GM21723 (cell line): ENCODE measurements around the gene FUBP1.
"Not testable (repeated sequence)": the region's sequence is repeated elsewhere in the genome, so short reads cannot be mapped to it uniquely, and the experiment has no call there.

Experiments
- ATAC-seq: cut with Tn5 transposase; IDR thresholded peaks from one replicate; pipeline ENCODE4 v1.9.1; 2021; ENCODE audit warnings: mild to moderate bottlenecking, moderate library complexity; ENCODE audit not compliant: unreplicated experiment

Gene FUBP1

DNA sequence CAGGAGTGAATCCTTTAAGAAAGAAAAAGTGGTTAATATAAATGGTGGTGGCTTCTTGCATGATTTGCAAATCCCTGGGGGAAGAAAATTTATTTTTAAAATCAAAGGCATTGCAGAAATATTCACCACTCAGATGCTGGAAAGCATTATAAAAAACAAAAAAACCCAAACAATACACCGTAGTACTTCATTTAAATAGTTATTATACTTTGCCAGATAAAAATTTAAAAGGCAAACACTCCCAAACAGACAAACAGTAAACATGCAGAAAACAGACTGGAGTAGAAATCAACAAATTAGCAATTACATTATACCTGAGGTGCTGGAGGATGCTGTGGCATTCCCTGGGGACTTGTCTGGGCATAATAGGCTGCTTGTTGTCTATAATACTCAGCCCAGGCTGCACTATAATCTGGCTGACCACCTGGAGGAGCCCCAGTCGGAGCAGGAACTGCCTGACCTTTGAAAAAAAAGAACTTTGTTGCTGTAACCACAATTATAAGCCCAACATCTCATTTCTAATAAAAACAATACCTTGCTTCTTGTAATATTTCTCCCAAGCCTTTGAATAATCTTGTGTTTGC lies 29.9 kb downstream of the FUBP1 start:
- no peak for ATAC-seq

DNA sequence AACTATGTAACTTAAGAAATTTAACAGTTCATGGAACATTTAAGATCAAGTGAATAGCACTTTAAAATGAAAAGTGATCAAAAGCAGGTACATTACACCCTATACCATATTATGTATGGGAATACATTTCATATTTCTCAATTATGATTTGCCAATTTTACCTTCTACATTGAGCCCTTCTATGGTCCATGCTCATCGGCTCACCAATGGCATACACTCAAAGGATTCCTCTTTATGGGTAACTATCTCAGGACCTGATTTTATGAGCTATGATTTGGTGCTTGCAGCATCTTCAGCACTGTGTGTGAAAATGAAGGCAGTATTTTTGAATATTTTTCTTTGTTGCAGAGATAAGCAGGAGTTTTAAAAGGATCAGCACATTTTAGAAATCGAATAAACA lies 33.5 kb downstream of the FUBP1 start:
- ATAC-seq = no peak

DNA sequence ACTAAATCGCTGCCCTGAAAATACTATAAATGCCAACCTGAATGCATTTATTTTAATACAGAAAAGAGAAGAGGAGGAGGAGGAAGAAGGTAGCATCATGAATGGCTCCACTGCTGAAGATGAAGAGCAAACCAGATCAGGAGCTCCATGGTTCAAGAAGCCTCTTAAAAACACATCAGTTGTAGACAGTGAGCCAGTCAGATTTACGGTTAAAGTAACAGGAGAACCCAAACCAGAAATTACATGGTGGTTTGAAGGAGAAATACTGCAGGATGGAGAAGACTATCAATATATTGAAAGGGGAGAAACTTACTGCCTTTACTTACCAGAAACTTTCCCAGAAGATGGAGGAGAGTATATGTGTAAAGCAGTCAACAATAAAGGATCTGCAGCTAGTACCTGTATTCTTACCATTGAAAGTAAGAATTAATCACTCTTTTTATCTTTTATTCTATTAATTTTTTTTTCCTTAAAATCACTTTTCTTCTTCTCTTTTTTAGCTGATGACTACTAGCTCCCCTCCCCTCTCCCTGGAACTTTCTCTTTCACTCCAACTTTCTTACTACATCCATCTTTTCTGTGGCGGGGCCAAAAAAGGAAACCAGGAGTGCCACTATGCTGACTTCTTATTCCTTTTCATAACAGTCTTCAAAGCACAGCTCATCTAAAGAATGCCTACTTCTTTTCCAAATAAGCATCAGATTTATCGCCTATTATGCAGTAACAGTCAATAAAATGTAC lies 36.3 kb downstream of the FUBP1 start:
- ATAC-seq = no peak

DNA sequence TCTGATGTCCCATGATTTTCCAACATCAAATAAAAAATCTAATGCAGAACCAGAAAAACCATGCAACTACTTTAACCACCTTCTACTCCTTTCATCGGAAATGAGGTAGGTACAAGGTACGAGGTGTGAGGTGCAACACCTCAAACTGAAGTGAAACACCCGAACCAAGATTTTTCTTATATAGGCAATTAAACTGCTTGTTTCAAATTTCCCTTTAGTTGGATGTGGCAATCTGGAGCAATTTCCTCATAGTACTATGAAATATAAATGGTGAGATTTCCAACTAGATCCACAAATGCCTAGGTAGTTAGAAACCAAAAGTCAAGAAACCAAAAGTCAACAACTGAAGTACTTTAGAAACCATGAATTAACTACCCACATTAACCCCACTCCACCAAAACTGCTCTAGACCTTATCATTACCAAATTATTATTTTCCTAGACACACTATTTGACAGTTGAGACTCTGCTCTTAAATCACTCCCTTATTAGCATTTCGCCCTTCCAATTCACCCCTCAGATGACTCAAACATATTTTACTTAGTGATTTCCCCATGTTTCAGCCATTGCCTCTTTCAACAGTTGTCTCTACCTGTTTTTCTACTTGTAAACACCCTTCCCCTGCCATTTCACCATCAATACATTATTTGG lies 37.8 kb downstream of the FUBP1 start:
- no peak for ATAC-seq

DNA sequence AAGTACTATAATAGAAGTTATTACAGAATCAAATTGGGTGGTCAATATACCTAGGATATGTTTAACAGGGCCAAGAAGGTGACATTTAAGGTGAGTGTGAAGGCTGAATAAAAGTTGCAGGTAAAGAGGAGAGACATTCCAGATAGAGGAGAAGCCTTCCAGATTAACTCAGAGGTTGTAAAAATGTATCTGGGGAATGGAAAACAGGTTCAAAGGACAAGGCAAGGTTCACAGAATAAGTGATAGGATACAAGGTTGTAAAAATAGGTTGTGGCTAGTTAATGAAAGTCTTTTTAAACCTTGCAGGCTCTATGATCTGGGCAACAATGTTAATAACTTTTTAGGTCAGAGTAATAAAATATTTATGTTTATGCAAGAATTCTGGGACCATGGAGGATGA lies 40.2 kb downstream of the FUBP1 start:
- no peak for ATAC-seq

DNA sequence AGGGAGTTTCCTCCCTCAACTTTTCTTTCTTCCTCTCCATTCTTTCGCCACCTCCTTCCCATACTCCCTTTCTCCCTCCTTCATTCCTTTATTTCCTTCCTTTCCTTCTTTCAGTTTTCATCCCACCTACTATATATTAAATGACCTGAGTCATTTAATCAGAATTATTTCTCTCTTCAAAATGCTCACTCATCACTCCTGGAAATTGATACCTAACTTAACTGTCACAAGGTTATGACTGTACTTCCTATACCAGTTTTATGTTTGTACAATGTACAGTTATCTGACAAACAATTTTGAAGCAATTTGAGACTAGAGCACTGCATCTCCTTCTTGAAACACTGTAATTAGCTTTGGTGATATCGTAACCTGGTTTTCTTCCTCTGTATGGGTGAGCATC lies 49.1 kb downstream of the FUBP1 start:
- ATAC-seq = no peak

DNA sequence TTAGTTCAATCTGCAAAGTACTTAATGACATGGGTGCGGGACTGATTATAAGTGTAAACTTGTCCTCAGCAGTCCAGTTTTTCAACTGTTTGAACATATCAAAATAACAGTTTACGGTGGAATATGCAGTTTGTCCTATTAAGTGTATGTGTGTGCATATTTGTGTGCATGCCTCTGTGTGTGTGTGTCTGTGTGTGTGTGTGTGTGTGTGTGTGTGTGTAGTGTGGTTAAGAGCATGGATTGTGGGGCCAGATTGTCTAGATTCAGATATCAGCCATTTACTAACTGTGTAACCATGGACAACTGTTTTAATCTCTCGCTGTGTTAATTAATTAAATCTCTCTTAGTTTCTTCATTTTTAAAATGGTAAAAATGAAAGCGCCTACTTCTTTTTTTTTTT lies 51.5 kb downstream of the FUBP1 start:
- no peak for ATAC-seq

DNA sequence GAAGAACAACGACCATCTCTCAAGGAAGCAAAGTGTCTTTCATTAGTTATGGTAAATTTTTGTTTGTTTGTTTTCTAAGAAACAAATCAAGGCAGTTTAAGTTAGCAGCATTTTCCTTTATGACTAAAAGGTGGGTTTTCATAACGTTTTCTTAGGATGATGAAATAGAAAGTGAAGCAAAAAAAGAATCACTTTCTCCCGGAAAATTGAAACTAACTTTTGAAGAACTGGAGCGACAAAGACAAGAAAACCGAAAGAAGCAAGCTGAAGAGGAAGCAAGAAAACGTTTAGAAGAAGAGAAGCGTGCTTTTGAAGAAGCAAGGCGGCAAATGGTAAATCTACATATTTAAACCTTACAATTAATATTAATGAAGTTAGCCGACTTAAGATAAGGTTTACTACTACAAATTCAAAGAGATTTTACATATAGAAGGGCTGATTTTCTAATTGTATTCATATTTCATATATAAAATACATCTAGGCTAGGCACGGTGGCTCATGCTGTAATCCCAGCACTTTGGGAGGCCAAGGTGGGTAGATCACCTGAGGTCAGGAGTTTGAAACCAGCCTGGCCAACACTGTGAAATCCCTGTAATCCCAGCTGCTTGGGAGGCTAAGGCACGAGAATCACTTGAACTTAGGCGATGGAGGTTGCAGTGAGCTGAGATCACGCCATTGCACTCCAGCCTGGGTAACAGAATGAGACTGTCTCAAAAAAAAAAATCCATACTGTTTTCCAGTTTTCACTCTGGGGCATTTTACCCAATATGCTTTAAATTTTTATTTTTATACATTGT lies 52.1 kb downstream of the FUBP1 start:
- ATAC-seq = peak; percentile 66

DNA sequence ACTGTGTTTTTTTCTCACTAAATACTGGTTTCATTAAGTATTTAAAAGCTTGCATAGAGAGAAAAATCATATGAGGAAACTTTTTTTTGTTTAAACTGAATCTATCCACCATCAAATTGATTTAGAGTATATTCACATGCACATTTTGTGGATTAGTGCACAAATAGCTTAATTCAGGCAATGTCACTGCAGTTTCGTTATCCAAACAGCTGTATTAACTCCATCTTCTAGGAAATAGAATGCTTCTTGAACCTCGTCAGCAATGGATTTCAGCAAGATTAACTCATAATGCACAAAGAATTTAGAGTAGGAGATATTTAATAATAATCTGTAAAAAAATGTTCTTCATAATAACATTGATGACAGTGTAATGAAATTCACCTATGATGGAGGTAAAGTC lies 52.9 kb downstream of the FUBP1 start:
- no peak for ATAC-seq

DNA sequence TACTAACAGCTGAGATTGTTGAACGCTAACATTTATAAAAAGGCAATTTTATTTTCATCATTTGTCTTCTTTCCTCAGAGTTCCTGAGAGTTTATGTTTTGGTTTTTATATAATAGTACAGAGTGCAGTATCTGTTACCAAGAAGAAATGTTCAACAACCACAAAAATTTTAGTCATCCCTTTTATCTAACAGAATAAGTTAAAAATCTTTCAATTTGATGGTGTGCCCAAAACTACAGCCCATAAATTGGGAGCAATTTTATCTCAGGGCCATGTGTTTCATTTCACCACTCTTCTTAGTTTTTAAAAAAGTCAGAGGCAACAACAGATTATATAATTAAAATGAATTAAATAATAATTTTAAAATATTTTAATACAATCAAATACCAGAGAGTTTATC lies 53.4 kb downstream of the FUBP1 start:
- ATAC-seq = no peak

DNA sequence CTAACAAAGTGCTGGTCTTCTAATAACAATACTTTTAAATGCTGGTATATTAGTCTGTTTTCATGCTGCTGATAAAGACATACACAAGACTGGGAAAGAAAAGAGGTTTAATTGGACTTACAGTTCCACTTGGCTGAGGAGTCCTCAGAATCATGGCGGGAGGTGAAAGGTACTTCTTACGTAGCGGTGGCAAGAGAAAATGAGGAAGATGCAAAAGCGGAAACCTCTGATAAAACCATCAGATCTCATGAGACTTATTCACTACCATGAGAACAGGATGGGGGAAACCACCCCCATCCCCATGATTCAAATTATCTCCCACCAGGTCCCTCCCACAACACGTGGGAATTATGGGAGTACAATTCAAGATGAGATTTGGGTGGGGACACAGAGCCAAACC lies 60.0 kb downstream of the FUBP1 start:
- ATAC-seq = not testable (repeated sequence)

DNA sequence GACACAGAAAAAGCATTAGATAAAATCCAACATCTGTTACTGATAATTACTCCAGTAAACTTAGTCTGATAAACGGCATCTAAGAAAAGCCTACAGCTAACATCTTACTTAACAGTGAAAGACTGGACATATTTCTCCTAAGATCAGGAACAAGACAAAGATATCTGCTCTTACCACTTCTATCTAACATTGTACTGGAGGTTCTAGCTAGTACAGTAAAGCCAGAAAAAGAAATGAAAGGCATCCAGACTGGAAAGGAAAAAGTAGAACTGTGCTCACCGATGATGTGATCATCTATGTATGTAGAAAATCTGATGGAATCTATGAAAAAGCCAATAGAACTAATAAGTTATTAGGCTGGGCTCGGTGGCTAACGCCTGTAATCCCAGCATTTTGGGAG lies 68.8 kb downstream of the FUBP1 start:
- no peak for ATAC-seq

DNA sequence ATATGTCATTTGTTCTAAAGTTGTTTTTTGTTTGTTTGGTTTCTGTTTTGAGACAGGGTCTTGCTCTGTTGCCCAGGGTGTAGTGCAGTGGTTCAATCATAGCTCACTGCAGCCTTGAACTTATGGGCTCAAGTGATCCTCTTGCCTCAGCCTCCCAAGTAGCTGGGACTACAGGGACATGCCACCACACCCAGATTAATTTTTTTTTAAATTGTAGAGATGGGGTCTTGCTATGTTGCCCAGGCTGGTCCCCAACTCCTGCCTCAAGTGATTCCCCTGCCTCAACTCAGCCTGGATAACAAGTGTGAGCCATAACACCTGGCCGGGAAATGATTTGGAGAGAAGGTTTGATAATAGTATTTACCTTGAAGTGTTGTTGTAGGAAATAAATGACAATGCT lies 72.2 kb downstream of the FUBP1 start:
- ATAC-seq = no peak

DNA sequence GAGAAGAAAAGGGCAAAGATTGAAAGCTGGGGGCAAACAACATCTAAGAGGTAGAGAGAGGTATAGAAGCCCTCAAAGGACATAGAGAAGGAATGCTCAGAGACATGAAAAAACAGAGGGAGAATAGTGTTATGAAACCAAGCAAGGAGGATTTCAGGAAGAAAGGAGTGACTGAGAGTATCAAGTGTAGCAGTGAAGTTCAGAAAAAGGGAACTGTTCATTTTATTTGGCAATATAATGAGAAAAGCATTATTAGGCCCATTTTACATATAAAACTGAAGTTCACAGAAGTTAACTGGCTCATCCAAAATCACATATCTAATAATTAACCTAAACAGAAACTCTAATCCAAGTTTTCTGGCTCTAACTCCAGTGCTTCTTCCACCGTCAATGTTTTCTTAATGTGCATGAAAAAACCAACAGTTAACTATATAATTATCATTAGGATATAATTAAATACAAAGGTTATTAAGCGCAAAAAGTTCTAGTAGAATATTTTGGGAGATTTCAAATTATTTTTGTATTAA lies 72.8 kb downstream of the FUBP1 start:
- no peak for ATAC-seq

DNA sequence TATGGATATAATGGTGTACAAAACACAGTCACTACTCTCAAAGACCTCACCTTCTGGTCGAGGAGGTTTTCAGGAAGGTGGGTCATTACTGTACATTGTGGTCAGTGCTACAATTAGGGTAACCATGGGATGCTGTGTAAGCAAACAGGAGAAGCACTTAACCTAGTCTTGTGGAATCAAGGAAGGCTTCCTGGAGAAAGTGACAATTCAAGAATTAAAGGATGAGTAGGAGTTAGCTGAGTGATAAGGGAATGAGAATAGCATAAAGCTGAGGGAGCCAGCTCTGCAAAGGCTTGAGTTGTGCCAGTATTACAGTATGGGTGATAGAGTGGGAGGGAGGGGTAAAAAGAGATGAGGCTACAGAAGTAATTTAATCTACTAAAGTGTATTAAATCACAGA lies 73.3 kb downstream of the FUBP1 start:
- ATAC-seq = no peak

DNA sequence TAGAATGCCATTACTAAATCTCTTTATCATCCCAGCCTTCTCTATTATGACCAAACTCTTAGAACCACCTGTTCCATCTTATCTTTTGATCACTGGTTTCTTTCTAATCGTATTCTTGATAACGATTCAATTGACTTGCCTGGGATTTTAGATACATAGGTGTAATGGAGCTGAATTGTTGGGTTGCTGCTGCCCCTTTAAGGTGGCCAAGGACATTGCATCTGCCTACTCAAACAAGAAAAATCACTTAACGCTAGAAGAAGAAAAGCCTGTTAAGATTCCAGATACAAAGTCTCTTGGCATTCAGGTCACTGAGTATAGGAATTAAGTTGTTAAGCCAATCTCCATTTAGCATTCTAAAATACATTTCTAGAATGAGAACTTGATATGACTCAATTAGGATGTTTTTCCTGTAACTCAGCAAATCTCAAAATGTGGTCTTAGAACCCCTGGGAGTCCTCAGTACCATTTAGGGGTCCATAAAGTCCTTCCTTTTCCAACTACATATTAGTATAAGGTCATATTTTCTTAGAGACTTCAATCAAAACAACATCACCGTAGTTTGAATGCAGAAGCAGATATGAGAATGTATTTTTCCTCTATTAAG lies 78.1 kb downstream of the FUBP1 start:
- ATAC-seq = no peak

DNA sequence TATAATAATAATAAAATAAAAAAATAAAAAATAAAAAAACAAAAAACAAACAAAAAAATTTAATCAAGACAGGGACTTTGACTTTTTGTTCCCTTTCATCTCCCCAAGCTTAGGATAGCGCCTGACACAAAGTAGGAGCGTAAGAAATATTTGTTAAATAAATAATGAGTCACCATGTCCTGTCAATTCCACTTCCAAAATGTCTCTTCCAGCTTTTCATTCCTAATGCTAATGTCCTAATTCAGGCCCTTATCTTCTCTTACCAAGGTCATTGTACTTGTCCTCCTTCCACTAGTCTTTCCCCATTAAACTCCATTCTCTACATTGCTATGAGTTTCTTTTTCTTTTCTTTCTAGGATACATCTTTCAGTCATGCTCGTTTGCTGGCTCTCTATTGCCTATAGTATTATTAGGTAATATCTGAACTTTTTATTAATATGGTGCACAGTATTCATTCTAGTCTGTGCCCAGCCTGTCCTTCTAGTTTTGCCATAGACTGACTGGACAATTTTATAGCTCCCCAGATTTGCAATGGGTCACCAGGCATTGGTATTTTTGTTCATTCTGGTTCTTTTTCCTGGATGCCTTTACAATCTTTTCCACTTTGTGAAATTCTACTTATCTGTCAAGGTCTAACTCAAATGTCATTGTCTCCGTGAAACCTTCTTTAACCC lies 79.1 kb downstream of the FUBP1 start:
- ATAC-seq = no peak
